CD4-positive, alpha-beta T cell treated with Interleukin-15 for 4 hours (primary cell): ENCODE measurements around the gene TMEM132C.
"Not testable (repeated sequence)": the region's sequence is repeated elsewhere in the genome, so short reads cannot be mapped to it uniquely, and the experiment has no call there.

Experiments used
- DNase-seq: peaks from one replicate; pipeline ENCODE4 v3.0.0-alpha.2; 2020; ENCODE audit warnings: low spot score

TMEM132C gene

DNA sequence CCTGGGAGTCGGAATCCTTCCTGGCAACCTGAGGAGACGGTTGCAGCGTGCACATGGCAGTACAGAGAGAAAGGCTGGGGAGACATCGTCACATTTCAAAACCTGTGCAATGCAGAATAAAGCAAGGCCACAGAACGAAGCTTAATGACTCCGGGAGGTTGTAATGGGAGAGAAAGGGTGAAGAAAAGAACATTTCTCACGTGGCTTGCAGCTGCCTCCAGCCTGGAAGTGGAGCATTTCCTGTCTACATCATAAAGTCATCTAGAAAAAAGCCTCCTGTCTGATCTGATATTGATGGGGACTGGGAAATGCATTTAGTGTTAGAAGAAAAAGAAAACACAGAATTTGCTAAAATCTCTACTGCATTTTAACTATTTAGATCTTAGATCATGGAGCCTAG, 209.3 kb downstream of the TMEM132C start:
- DNase-seq = no peak

DNA sequence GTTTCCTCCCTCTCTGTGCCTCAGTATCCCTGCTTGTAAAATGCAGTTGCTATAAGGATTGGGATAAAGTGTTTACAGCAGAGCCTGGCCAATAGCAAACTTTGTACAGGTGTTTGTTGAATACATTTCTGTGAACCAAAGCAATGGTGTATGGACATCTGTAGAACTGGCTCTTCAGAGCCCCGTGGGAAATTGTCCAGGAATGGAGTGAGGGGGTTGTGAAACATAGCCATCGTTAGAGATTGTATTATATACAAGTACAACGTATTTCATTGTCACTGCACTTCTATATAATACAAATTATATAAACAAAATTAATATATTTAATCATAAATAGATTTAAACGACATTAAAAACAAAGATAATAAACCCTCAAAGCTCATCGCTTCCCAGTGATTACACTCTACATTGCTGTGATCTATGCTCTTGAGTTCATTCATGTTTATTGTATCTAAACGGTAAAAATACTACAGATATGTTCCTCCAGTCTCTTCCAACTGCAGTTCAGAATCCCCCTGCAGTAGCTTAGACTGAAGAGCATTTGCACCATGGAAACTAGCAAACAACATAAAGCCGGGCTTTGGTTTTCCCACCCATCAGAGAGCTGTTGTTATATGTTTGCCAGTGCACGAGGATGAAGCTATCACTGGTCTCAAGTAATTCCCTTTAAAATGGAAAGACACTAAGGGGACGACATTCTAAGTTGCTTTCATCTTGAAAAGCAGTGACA, 216.7 kb downstream of the TMEM132C start:
- no peak for DNase-seq

DNA sequence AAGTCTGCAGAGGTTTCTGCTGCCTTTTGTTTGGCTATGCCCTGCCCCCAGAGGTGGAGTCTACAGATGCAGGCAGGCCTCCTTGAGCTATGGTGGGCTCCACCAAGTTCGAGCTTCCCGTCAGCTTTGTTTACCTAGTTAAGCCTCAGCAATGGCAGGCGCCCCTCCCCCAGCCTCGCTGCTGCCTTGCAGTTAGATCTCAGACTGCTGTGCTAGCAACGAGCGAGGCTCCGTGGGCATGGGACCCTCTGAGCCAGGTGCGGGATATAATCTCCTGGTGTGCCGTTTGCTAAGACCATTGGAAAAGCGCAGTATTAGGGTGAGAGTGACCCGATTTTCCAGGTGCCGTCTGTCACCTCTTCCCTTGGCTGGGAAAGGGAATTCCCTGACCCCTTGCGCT, 230.4 kb downstream of the TMEM132C start:
- not testable (repeated sequence) for DNase-seq

DNA sequence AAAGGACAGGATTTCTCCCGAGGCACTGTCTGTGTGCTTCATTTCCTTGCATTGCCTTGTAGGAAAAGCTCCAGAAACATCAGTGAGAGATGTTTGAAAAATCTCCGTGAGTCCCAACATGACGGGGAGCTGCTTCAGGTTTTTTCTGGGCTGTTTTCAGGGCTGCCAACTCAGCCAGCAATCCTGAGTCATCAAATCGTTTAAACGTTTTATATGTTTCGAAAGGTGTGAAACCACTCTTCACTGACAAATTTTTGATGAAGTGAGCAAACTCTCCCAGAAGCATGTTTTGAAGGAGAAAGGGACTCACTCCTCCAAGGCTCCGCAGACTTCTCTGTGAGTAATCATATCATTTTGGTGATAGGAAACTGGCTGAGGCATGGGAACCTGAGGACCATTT, 240.5 kb downstream of the TMEM132C start:
- no peak for DNase-seq

DNA sequence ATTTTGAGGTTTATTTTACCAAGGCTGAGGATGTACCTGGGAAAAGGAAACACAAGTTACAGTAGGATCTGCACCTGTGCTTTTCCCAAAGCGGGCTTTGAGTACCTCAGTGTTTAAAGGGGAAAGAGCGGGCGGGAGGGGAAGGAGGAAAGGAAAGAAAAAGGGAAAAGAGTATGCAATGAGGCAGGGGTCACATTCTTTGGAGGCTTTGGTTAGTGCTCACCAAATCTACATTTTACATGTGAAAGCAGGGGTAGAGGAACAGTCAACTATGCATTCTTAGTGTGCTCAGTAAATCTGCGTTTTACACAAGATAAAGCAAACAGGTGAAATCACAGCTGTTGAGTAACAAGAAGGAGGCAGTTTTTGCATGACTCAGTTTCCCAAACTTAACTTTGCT, 242.2 kb downstream of the TMEM132C start:
- DNase-seq = no peak

DNA sequence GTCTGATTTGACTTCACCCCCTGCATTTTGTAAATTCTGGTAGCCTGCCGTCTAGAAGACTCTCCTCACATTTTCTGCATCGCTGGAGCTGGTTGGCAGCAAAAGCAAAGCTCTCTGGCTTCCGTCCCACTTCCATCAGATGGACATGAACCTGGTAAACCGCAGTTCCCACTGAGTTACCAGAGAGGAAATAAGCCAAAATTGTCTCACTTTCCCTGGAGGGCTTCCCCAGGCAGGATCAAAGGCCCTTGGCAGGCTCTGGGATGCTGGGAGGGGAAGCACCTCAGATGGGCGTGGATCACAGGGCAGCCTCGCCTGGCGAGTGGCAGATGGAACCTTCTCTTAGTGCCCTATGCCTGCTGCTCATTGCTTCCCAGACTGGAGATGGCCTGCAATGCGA, 243.5 kb downstream of the TMEM132C start:
- no peak for DNase-seq

DNA sequence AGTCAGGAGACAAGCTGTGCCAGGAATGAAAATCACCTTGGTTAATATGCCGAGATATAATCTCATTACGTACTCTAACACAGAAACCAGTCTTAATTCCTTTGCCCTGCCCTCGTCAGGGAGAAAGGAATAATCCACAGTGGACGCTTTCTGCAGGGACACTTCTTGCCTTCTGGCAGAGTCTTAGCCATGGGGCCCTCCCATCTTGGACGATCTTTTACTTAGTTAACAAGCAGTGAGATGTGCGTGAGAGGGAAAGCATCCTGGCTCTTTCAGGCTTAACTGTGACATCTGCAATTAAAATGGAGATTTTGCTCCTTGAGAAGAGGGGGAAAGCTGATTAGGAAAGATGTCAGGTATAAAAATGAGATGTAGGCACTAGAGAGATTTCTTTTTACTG, 246.4 kb downstream of the TMEM132C start:
- no peak for DNase-seq

DNA sequence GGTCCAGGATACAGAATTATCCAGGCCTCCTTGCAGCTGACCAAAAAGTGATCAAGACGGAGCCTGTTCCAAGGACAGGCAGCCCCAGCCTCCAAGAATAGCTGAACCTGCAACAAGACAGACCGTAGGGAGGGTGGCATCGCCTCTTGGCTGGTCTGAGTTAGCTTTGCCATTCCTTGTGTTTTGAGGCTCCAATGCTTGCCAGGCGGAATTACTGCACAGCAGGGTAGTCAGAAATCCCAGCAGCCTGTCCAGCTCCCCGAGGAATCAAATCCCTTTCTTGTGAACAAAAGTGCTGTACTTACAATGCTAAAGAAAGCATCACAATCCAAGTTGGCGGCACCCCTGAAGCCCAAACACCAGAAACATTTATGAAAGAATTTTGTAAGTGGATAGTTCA, 246.9 kb downstream of the TMEM132C start:
- DNase-seq = no peak

DNA sequence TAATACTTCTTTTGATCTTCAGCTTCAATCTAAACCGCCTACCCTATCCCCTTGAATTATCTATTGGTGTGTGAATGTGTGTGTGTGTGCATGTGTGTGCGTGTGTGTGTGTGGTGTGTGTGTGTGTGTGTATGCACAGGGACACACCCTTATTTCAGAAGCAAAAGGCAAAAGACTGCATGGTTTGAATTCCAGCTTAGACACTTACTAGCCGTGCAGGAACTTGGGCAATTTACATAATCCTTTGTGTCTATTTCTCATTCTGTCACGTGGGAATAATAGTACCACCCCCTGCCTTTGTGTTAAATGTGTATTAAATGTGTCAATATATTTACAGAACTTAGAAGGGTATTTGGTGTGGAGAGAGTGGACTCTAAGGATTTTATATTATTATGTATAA, 251.7 kb downstream of the TMEM132C start:
- DNase-seq = no peak

DNA sequence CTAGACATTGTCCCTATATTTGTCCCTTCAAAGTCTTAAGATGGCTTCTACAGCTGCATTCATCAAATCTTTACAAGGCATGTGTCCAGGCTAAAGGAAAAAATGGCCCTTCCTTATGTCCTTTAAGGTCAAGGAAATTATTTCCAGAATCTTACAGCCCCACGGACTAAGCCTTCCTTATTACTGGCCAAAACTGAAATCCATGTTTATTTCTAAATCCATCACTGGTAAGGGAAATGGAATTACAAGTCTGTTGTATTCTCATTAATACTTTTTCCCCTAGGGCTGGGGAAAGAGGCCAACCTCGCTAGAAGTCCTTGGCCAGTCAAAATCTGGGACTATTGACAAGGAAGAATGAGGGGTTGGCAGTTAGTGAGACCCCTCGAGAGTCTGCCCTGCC, 252.5 kb downstream of the TMEM132C start:
- DNase-seq = no peak

DNA sequence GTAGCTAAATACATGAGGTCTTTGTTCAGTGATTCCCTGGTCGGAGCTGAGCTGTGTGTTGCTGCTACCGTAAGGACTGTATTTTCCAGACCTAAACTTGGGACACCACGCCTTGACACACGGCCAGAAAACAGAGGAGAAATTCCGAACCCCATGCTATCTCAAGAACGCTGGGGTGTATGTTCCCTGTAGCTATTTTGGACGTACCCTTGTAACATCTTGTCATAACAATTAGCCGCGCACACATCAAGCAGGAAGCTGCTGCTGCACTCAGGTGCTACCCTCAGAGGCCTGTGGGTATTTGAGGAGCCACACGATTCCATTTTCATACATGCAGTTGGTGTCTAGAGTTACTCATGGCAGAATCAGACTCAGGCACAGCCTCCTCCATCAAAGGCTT, 255.0 kb downstream of the TMEM132C start:
- DNase-seq = no peak

DNA sequence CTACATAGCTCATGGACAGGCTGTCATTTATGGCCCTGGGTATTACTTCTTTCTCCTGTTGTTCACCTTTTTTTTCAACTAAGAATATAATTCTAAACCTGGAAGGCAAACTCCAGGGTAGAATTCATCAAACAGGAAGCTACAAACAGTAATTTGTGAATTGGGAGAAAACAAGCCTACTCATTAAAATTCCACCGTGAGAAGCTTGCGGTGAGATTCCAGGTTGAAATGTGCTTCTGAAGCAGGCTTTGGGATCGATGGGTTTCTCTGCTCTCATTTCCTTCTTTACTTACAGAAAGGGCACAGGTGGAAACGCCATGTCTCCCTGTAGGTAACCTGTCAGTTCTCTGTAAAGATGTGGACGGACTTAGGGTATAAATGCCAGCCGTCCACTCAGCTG, 257.5 kb downstream of the TMEM132C start:
- DNase-seq = no peak

DNA sequence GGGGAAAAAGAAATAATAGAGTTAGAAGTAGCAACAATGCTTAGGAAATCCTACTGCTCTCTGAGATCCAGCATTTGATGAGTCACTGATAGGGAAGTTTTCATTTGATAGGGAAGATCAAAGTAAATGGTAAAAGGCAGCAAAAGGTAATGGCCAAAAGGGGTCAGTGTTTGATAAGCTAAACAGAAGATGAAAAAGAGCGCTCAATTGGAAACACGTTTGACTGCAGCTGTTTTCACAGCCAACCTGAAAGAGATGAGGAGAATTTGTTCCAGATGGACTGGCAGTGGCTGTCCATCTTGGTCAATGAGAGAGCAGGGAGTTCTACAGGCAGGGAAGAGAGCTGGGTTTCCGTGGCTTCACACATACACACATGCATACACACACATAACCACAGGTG, 264.2 kb downstream of the TMEM132C start:
- no peak for DNase-seq

DNA sequence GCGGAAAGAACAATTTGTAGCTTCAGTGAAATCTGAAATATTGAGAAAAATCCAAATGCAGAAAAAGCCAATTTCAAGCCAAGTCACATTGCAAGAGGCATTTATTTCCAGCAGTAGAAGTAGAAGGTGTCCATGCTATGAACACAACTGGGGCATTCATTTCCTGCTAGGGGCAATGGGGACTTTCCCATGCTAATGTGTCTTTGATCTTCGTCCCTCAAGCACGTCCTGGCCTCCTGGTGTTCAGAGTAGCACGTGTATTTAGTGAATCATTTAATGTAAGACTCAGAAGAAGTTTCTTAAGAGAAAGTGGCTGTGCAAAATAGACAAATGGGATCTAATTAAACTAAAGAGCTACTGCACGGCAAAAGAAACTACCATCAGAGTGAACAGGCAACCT, 267.9 kb downstream of the TMEM132C start:
- DNase-seq = no peak

DNA sequence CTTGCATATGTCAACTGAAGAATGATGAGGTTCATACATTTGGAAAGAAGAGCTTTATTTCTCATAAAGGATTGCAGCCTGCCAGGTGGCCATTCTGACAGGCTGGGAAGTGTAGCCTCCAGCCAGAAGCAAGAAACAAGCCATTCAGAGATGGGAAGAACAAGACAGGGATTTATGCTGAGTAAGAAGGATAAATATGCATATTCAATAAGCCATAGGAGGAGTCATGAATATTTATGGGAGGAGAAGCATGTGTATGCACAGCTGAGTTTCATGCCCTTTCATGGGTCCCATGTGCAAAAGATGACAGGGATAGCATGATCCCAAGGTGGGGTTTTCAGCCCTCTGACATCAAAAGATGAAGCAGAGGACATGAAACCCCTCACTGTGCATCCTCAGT, 269.8 kb downstream of the TMEM132C start:
- DNase-seq = no peak

DNA sequence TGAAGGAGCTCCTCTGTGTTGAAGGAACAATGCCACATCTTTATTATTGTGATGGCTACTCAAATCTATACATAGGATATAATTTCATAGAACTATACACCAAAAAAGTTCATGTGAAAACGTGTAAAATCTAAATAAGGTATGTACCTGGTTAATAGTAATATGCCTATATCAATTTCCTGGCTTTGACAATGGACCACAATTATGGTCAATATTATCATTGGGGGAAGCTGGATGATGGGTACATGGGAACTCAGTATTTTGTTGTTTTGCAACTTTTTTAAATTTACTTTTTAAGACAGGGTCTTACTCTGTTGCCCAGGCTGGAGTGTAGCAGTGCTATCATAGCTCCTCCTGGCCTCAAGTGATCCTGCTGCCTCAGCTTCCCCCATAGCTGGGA, 270.7 kb downstream of the TMEM132C start:
- no peak for DNase-seq

DNA sequence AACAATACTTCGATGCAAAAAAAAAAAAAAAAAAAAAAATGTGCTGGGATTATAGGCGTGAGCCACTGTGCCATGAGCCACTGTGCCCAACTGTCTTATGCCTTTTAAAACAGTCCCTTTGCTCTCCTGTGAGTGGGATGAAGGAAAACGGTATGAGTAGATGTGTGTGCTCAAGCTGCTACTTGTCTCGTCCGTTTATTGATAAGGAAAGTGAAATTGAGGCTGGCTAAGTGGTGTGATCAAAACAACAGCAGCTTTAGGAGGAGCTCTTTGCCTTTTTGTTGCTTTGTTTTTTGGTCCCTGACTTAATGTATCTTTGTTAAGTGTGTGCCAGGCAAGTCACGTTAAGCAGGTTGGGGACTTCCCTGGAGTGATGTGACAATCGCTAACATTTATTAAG, 275.9 kb downstream of the TMEM132C start:
- DNase-seq = no peak

DNA sequence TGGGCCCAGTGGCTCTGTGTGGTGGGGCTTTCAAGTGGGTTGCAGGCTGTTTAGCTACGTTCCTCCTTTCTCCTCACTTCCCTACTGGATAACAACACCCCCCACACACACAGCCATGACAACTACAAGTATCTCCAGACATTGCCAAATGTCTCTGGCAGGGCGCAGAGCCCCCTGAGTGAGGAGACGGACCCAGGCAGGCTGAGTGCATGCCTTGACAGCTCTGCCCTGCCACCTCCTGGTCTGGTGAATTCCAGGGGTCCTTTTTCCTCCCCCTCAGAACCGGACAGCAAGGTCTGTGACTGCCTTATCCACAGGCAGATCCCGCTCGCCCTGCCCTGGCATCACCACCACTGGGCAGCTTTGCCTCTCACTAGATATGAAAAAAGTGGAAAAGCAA, 276.5 kb downstream of the TMEM132C start:
- no peak for DNase-seq

DNA sequence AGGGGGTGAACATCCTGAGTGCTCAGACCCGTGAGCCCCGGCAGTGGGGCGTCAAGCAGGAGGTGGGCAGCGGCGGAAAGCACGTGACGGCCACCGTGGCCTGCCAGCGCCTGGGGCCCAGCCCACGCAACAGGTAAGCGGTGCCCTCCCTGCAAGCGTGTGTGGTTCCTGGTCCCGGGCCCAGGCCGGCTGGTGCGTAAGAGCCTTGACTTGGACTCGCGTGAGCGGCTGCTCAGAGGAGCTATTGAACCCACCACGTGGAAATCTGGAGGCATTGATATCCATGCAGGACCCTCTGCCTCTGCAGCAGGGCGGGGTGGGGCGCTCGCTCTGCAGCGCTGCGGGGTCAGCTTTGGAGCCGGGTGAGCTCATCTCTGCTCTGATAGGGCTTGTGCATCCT, 277.0 kb downstream of the TMEM132C start:
- no peak for DNase-seq

DNA sequence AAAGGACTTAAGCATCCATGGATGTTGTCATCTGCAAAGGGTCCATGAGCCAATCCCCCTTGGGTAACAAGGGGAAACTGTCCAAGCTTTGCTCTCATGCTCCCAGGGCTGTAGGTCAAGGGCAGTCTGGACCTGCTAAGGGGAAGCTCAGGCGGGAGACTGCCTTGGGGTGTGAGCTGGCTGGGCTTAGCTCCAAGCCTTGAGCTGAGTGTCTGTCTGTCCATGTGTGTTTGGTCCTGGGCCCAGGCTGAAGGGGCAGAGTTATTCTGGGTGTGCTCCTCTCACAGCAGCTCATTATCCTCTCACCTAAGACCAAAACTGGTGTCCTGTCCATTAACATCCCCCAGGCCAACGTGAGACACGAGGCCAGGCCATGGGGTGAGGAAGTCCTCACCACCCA, 282.0 kb downstream of the TMEM132C start:
- DNase-seq = no peak

DNA sequence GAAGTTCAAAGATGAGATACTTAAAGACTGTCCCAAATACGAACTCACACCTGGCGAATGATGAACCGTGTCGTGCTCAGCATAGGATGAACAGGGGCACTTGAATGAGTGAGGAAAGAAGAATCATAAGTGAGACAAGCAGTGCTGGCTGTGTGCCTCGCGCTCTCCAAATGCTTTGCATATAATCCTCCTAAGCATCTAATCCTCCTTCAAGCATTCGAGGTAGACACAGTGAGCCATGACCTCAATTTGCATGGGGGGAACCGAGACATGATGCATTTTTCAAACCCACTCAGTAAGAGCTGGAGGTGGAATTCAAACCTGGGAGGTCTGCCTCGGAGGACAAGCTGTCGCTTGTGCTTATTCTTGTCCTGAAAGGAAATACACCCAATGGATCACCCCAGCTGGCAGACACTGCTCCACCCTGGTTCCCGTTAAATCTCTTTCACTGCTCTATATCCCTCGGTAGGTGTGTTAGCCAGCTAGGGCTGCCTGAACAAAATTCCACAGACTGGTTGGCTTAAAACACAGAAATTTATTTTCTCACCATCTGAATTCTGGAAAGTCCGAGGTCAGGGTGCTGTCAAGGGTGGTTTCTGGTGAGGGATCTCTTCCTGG, 282.7 kb downstream of the TMEM132C start:
- no peak for DNase-seq

DNA sequence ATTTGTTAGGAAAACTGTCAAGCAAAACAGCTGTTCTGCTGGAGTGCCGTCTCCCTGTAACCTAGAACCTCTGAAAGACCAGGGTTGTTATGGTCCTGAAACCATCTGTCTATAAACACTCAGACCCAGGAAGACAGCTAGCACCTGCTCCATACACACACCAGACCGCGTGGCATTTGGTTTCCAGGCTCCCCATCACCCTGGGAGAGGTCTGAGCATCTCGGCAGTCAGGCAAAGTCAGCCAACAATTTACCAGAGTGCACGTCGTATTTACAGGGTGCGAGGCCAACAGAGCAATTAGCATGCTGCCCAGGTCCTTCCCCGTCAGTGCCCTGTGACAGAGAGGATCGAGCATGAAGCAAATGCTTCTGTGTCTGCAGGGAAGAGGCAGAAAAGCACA, 284.3 kb downstream of the TMEM132C start:
- no peak for DNase-seq

DNA sequence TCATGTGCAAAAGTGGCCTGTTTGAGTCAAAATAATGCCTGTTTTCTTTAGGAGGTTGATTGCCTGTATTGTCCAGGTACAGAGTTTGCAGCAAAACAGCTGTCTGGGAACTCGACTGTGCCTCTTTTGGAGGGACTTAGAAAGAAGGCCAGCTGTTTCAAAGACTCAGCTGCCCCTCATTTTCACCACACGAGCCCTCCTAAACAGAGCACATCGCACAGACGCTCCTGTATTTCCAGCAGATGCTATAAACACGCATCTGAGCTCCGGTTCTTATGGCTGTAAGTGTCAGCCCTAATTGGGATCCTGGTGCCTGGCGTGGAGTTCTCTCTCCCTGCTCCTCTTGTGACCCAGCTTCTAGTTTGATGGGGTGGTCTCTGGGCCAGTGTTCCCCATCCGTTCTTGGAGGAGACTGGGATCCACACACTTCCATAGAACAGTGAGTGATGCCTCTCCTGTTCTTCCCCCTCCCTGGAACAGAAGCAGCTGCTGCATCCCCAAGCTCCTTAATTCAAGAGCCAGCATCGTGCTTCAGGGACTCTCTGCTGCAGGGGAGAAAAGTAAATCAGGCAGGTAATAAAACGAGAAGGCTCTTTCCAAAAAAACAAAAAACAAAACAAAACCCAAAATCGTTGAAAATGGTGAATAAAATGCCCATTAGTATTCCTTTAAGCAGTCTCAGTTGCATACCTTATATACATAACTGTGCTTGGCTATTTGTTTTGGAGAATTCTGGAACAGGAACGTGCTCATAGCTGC, 287.8 kb downstream of the TMEM132C start:
- DNase-seq = no peak
